HepG2 (cell line): ENCODE data around the gene TP73. TPM values are rescaled to one million over a fixed set of nuclear protein-coding genes. Genes with fewer than 3 reads are reported as not detected.

Experiments
- ADNP ChIP-seq: sonication (generic); formaldehyde crosslinking; IDR thresholded peaks from 2 replicates; pipeline ENCODE4 v1.4.0; 2020; ENCODE audit warnings: missing genetic modification reagents
- DNMT3B ChIP-seq: conservative IDR thresholded peaks from 2 replicates; pipeline ENCODE4 v1.6.1; 2016; ENCODE audit warnings: missing biosample characterization, control low read depth
- EP300 ChIP-seq, 3 experiments: sonication (generic) in 1 of 3; formaldehyde crosslinking in 1 of 3; IDR thresholded peaks; 2 replicates each; pipeline versions ENCODE4 v1.5.1 to v1.6.1; 2011 to 2020; ENCODE audit warnings: low read depth in 2 of 3, low read length in 2 of 3, borderline replicate concordance in 1 of 3, improper control_type of control experiment in 1 of 3, mild to moderate bottlenecking in 1 of 3, missing genetic modification reagents in 1 of 3, moderate library complexity in 1 of 3
- GFI1 ChIP-seq: sonication (generic); formaldehyde crosslinking; IDR thresholded peaks from 2 replicates; pipeline ENCODE4 v1.5.0; 2020; ENCODE audit warnings: missing genetic modification reagents, mild to moderate bottlenecking, borderline replicate concordance
- GZF1 ChIP-seq: sonication (generic); formaldehyde crosslinking; IDR thresholded peaks from 2 replicates; pipeline ENCODE4 v1.5.1; 2020; ENCODE audit warnings: mild to moderate bottlenecking, missing genetic modification reagents
- HDAC2 ChIP-seq: sonication (generic); formaldehyde crosslinking; IDR thresholded peaks from 2 replicates; pipeline ENCODE4 v1.4.0; 2020; ENCODE audit warnings: missing genetic modification reagents
- IRX3 ChIP-seq: sonication (generic); formaldehyde crosslinking; IDR thresholded peaks from 2 replicates; pipeline ENCODE4 v1.8.1; 2023; ENCODE audit warnings: mild to moderate bottlenecking, low read depth, missing genetic modification reagents, borderline replicate concordance
- MEIS1 ChIP-seq: sonication (generic); formaldehyde crosslinking; IDR thresholded peaks from 2 replicates; pipeline ENCODE4 v1.9.0; 2021; ENCODE audit warnings: mild to moderate bottlenecking, missing genetic modification reagents, moderate library complexity, borderline replicate concordance
- NKX3-1 ChIP-seq: sonication (generic); formaldehyde crosslinking; IDR thresholded peaks from 2 replicates; pipeline ENCODE4 v1.5.0; 2020; ENCODE audit warnings: missing genetic modification reagents
- PRPF4 ChIP-seq: fragments of 200-400 bp; formaldehyde crosslinking; IDR thresholded peaks from 2 replicates; pipeline ENCODE4 v1.6.1; 2016; ENCODE audit warnings: low read length, low read depth; ENCODE audit not compliant: poor library complexity, severe bottlenecking
- TARDBP ChIP-seq: sonication (generic); formaldehyde crosslinking; IDR thresholded peaks from 2 replicates; pipeline ENCODE4 v1.8.0; 2022; ENCODE audit warnings: mild to moderate bottlenecking, missing genetic modification reagents
- TGIF2 ChIP-seq: IDR thresholded peaks from 2 replicates; pipeline ENCODE4 v1.6.1; 2016; ENCODE audit warnings: control low read depth, missing compliant biosample characterization
- TOE1 ChIP-seq: sonication (generic); formaldehyde crosslinking; IDR thresholded peaks from 2 replicates; pipeline ENCODE4 v1.4.0; 2020; ENCODE audit warnings: mild to moderate bottlenecking, missing genetic modification reagents
- TP53 ChIP-seq: sonication (generic); formaldehyde crosslinking; conservative IDR thresholded peaks from 2 replicates; pipeline ENCODE4 v1.4.0; 2020; ENCODE audit warnings: missing genetic modification reagents
- YY1 ChIP-seq: IDR thresholded peaks from 2 replicates; pipeline ENCODE4 v1.6.1; 2011; ENCODE audit warnings: low read length, low read depth, moderate library complexity, mild to moderate bottlenecking; ENCODE audit not compliant: insufficient read depth, insufficient replicate concordance
- ZC3H13 ChIP-seq: sonication (generic); formaldehyde crosslinking; IDR thresholded peaks from 2 replicates; pipeline ENCODE4 v1.8.1; 2023; ENCODE audit warnings: mild to moderate bottlenecking, missing genetic modification reagents, moderate library complexity
- ZFP36 ChIP-seq: fragments of 150-350 bp; IDR thresholded peaks from 2 replicates; pipeline ENCODE4 v1.6.1; 2018; ENCODE audit warnings: borderline replicate concordance, low read length, low read depth; ENCODE audit not compliant: partially characterized antibody
- ZNF225 ChIP-seq: sonication (generic); formaldehyde crosslinking; IDR thresholded peaks from 2 replicates; pipeline ENCODE4 v1.4.0; 2020; ENCODE audit warnings: mild to moderate bottlenecking, missing genetic modification reagents
- ZNF251 ChIP-seq: sonication (generic); formaldehyde crosslinking; IDR thresholded peaks from 2 replicates; pipeline ENCODE4 v1.9.0; 2021; ENCODE audit warnings: mild to moderate bottlenecking, missing genetic modification reagents
- ZNF317 ChIP-seq: sonication (generic); formaldehyde crosslinking; IDR thresholded peaks from 2 replicates; pipeline ENCODE4 v1.5.0; 2020; ENCODE audit warnings: mild to moderate bottlenecking, missing genetic modification reagents
- ZNF788 ChIP-seq: sonication (generic); formaldehyde crosslinking; IDR thresholded peaks from 2 replicates; pipeline ENCODE4 v1.5.0; 2020; ENCODE audit warnings: mild to moderate bottlenecking, missing genetic modification reagents, borderline replicate concordance
- polyA plus RNA-seq, 8 experiments: library from polyadenylated mRNA; depleted of rRNA in 3 of 8; stranded (reverse) in 7 of 8; unstranded in 1 of 8; fragments of >200 nt; fragmentation: Illumina TruSeq in 4 of 8; extraction: Trizol in 4 of 8; gene quantifications; 2 replicates each; pipeline versions ENCODE4 v1.2.1 to v1.2.3, GENCODE V29; 2011 to 2016; ENCODE audit warnings: low read depth in 4 of 8, missing spikeins in 1 of 8, mixed read lengths in 1 of 8; ENCODE audit not compliant: insufficient read depth in 1 of 8
- total RNA-seq, 5 experiments: library from RNA; depleted of rRNA; stranded (reverse); fragments of >200 nt; fragmentation: Illumina TruSeq; extraction: Trizol; gene quantifications; 2 replicates each; pipeline ENCODE4 v1.2.3, GENCODE V29; 2016; ENCODE audit warnings: low read depth in 1 of 5
- TF ChIP-seq, protein P1 (sequence below): sonication (generic); formaldehyde crosslinking; IDR thresholded peaks from 2 replicates; pipeline ENCODE4 v1.4.0; 2020; ENCODE audit warnings: missing genetic modification reagents, mild to moderate bottlenecking, borderline replicate concordance
- TF ChIP-seq, protein P2 (sequence below): sonication (generic); formaldehyde crosslinking; IDR thresholded peaks from 2 replicates; pipeline ENCODE4 v1.5.0; 2020; ENCODE audit warnings: missing genetic modification reagents
- TF ChIP-seq, protein P3 (sequence below): IDR thresholded peaks from 2 replicates; pipeline ENCODE4 v1.6.1; 2016; ENCODE audit warnings: missing compliant biosample characterization, missing genetic modification reagents, borderline replicate concordance

Gene TP73
- total and polyA plus RNA-seq, 2 of the 13 experiments (the other 11 are each of a cell fraction or from before 2014, with no cell fraction given), result 0.49 to 1.1 TPM

DNA sequence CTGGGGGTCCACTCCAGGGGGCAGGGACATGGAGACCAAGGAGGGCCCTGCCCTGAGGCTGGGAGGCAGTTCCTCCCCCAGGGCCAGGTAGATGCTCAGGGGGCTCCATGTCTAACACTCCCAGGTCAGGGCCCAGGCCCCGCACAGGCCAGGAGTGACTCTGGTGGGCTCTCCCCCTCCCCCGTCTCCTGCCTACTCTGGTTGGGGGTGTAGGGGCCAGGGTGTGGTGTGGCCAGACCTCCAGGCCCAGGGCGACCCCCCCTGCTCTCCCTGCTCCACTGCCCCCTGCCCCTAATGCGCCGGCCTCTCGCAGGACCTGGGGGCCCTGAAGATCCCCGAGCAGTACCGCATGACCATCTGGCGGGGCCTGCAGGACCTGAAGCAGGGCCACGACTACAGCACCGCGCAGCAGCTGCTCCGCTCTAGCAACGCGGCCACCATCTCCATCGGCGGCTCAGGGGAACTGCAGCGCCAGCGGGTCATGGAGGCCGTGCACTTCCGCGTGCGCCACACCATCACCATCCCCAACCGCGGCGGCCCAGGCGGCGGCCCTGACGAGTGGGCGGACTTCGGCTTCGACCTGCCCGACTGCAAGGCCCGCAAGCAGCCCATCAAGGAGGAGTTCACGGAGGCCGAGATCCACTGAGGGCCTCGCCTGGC lies 80.2 kb downstream of the TP73 start (continued):
- TF ChIP-seq, protein P1, sequence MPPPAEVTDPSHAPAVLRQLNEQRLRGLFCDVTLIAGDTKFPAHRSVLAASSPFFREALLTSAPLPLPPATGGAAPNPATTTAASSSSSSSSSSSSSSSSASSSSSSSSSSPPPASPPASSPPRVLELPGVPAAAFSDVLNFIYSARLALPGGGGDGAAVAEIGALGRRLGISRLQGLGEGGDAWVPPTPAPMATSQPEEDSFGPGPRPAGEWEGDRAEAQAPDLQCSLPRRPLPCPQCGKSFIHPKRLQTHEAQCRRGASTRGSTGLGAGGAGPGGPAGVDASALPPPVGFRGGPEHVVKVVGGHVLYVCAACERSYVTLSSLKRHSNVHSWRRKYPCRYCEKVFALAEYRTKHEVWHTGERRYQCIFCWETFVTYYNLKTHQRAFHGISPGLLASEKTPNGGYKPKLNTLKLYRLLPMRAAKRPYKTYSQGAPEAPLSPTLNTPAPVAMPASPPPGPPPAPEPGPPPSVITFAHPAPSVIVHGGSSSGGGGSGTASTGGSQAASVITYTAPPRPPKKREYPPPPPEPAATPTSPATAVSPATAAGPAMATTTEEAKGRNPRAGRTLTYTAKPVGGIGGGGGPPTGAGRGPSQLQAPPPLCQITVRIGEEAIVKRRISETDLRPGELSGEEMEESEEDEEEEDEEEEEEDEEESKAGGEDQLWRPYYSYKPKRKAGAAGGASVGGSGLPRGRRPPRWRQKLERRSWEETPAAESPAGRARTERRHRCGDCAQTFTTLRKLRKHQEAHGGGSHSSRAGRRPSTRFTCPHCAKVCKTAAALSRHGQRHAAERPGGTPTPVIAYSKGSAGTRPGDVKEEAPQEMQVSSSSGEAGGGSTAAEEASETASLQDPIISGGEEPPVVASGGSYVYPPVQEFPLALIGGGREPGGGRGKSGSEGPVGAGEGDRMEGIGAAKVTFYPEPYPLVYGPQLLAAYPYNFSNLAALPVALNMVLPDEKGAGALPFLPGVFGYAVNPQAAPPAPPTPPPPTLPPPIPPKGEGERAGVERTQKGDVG, result no peak
- peak; percentile 38; the same call in 1 of the 2 replicates for TF ChIP-seq ZNF788 (CRISPR knock-in tag)
- TF ChIP-seq ZFP36, result no peak
- TF ChIP-seq NKX3-1 (CRISPR knock-in tag), result no peak
- TF ChIP-seq, protein P2, sequence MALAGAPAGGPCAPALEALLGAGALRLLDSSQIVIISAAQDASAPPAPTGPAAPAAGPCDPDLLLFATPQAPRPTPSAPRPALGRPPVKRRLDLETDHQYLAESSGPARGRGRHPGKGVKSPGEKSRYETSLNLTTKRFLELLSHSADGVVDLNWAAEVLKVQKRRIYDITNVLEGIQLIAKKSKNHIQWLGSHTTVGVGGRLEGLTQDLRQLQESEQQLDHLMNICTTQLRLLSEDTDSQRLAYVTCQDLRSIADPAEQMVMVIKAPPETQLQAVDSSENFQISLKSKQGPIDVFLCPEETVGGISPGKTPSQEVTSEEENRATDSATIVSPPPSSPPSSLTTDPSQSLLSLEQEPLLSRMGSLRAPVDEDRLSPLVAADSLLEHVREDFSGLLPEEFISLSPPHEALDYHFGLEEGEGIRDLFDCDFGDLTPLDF, result no peak
- TF ChIP-seq PRPF4, result no peak
- TF ChIP-seq YY1, result no peak
- TF ChIP-seq TARDBP (CRISPR knock-in tag), result no peak
- TF ChIP-seq, protein P3, sequence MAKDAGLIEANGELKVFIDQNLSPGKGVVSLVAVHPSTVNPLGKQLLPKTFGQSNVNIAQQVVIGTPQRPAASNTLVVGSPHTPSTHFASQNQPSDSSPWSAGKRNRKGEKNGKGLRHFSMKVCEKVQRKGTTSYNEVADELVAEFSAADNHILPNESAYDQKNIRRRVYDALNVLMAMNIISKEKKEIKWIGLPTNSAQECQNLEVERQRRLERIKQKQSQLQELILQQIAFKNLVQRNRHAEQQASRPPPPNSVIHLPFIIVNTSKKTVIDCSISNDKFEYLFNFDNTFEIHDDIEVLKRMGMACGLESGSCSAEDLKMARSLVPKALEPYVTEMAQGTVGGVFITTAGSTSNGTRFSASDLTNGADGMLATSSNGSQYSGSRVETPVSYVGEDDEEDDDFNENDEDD (CRISPR knock-in tag), result no peak
- no peak for TF ChIP-seq HDAC2 (CRISPR knock-in tag)
- no peak for TF ChIP-seq MEIS1
- TF ChIP-seq ADNP (CRISPR knock-in tag), result no peak
- TF ChIP-seq TP53 (CRISPR knock-in tag), result no peak
- TF ChIP-seq ZC3H13, result peak; percentile 33; the same call in 1 of the 2 replicates
- no peak for TF ChIP-seq ZNF225
- TF ChIP-seq EP300 (IDR thresholded peaks at IDR 0.05; ENCODE audit: low read depth in 2 of 2, low read length in 2 of 2), result no peak
- TF ChIP-seq EP300 (CRISPR knock-in tag; IDR thresholded peaks at IDR 0.05; ENCODE audit: borderline replicate concordance), result no peak
- no peak for TF ChIP-seq GFI1 (CRISPR knock-in tag)
- TF ChIP-seq TGIF2 (CRISPR knock-in tag), result no peak
- TF ChIP-seq ZNF317 (CRISPR knock-in tag), result no peak
- no peak for TF ChIP-seq GZF1
- no peak for TF ChIP-seq TOE1 (CRISPR knock-in tag)
- TF ChIP-seq IRX3 (CRISPR knock-in tag), result no peak
- TF ChIP-seq ZNF251 (CRISPR knock-in tag), result no peak
- TF ChIP-seq DNMT3B (CRISPR knock-in tag), result no peak
